GM21825 (cell line): Measurements from ENCODE around the gene IGSF22.
A peak's percentile ranks its signal among the peaks of the same experiment; 100 is the strongest.

ENCODE experiments used
- ATAC-seq: cut with Tn5 transposase; IDR thresholded peaks from one replicate; pipeline ENCODE4 v1.9.1; 2021; ENCODE audit warnings: mild to moderate bottlenecking, moderate library complexity; ENCODE audit not compliant: unreplicated experiment

IGSF22 gene

GRCh38 chr11:18745251-18745650, 19.3 kb upstream of the IGSF22 start:
- no peak for ATAC-seq

- no peak for ATAC-seq
Observed at GRCh38 chr11:18743900-18744514, 18.0 kb upstream of the IGSF22 start.

- ATAC-seq = no peak
Observed at GRCh38 chr11:18743365-18743764, 17.4 kb upstream of the IGSF22 start.

- ATAC-seq = no peak
Observed at GRCh38 chr11:18741783-18742182, 15.8 kb upstream of the IGSF22 start.

- ATAC-seq = no peak
Observed at GRCh38 chr11:18739685-18740084, 13.7 kb upstream of the IGSF22 start.

- no peak for ATAC-seq
Observed at GRCh38 chr11:18737642-18738041, 11.7 kb upstream of the IGSF22 start.

- no peak for ATAC-seq
Observed at GRCh38 chr11:18736590-18737148, 10.7 kb upstream of the IGSF22 start.

GRCh38 chr11:18733202-18733601, 7.2 kb upstream of the IGSF22 start:
- no peak for ATAC-seq

GRCh38 chr11:18731949-18732821, 6.2 kb upstream of the IGSF22 start:
- ATAC-seq = no peak

GRCh38 chr11:18731441-18731840, 5.5 kb upstream of the IGSF22 start:
- ATAC-seq = no peak

- no peak for ATAC-seq
Observed at GRCh38 chr11:18730020-18730419, 4.0 kb upstream of the IGSF22 start.

GRCh38 chr11:18729426-18729825, 3.4 kb upstream of the IGSF22 start:
- ATAC-seq = no peak

GRCh38 chr11:18728658-18729057, 2.7 kb upstream of the IGSF22 start:
- ATAC-seq = no peak

- ATAC-seq = no peak
Observed at GRCh38 chr11:18727479-18728236, 1.7 kb upstream of the IGSF22 start.

GRCh38 chr11:18723991-18724390, 2.0 kb downstream of the IGSF22 start:
- ATAC-seq = no peak

- ATAC-seq = no peak
Observed at GRCh38 chr11:18722293-18722637, 3.7 kb downstream of the IGSF22 start.

- ATAC-seq = peak; percentile 65
Observed at GRCh38 chr11:18721561-18722292, 4.3 kb downstream of the IGSF22 start.

GRCh38 chr11:18720808-18721560, 5.0 kb downstream of the IGSF22 start:
- peak; percentile 74 for ATAC-seq

GRCh38 chr11:18720091-18720807, 5.7 kb downstream of the IGSF22 start:
- no peak for ATAC-seq
